HG03097 (cell line): ENCODE data around the gene PDE6B.
"Not testable (repeated sequence)": the region's sequence is repeated elsewhere in the genome, so short reads cannot be mapped to it uniquely, and the experiment has no call there.

Source experiments
- ATAC-seq: cut with Tn5 transposase; IDR thresholded peaks from one replicate; pipeline ENCODE4 v1.9.1; 2021; ENCODE audit not compliant: unreplicated experiment, low FRiP score

Gene PDE6B

DNA sequence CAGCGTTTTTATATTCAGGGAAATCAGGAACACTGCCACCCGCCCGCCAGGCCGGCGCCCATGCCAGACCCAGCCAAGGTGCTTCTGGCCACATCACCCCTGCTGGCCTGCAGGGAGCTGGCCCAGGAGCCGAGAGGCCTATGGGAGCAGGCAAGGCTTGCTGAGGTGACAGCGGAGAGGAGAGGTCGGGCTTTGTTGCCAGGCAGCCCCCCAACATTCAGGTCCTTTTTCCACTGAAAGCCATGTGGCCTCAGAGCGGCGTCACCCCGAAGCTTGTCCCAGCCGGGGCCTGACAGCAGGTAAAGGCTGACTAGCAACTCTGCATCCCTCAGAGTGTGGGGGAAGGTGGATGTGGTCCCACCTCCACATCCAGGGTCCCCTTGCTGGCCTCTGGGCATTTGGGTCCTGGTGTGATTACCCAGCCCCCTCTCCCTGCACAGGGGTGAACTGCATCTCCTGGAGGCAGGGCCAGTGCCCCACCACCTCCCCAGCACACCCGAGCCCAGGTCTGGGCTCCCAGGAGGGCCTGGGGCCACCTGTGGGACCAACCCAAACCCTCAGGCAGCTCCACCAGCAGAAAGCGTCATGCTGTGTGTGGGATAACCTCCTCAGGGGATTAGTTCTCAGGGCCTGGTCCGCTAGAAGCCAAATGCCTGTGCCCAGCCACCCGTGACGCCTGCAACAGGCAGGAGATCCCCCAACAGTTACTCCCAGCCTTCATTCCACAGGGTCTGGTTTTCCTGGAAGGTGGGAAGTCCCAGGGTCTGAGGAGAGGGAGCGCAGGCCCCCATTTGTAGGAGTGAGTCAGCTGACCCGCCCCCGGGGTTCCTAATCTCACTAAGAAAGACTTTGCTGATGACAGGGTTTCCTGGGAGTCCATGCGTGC is at the start of gene PDE6B:
PDE6B (plus strand) TSS at position 869 of the 886 bp plus-strand sequence. CDS start 54 bp downstream, outside the sequence.
- ATAC-seq = no peak

DNA sequence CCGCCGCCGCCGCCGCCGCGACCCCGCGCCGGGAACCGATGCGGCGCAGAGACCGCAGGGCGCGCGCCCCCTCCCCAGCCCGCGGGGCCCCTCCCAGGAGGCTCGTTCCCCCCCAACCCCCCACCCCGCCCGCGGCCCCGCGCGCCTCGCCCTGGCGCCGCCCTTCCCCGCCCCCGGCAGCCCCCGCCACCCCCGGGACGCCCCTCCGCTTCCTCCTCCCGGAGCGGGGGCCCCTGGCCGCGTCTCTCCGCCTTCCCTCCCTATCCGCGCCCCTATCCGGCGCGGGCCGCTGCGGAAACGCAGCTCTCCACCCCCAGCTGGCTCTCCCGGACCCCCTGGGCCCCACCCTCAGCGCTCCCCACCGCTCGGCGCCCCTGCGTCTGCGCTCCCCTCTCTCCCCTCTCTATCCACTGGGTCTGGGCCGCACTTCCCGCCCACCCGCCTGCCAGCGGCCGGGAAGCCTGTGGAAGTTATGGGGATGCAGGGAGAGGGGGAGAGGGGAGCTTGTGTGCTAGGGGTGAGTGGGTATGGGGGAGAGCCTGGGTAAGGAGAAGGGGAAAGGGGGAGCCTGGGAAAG is 49.0 kb upstream of the PDE6B start, which contains the start of gene TMEM271:
TMEM271 (minus strand) TSS at position 51 of the 577 bp plus-strand sequence. CDS start 233 bp downstream, outside the sequence.
- no peak for ATAC-seq

DNA sequence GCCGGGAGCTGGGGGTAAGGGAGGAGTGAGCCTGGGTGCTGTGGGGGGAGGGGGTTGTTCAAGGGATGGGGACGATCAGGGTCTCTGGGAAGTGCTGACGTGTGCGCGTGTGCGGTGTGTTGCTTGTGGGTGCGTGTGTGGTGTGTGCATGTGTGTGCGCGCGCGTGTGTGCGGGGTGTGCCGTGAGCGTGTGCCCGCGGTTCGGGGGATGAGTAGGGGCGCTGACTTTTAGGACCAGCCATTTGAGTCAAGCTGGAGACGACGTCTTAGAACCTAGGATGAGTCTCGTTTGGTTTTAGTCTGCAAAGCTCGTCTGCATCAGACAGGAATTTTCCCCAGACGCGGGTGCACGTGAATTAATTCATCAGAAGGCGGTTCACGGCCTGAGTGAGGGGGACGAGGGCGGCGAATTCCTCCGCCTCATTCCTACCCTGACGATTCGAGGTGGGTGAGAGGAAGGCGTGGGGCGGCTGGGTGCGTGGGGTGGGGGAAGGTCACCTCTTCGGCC is 48.3 kb upstream of the PDE6B start:
- ATAC-seq = no peak

GRCh38 chr4:577499-578450 is 47.6 kb upstream of the PDE6B start:
- ATAC-seq = no peak

DNA sequence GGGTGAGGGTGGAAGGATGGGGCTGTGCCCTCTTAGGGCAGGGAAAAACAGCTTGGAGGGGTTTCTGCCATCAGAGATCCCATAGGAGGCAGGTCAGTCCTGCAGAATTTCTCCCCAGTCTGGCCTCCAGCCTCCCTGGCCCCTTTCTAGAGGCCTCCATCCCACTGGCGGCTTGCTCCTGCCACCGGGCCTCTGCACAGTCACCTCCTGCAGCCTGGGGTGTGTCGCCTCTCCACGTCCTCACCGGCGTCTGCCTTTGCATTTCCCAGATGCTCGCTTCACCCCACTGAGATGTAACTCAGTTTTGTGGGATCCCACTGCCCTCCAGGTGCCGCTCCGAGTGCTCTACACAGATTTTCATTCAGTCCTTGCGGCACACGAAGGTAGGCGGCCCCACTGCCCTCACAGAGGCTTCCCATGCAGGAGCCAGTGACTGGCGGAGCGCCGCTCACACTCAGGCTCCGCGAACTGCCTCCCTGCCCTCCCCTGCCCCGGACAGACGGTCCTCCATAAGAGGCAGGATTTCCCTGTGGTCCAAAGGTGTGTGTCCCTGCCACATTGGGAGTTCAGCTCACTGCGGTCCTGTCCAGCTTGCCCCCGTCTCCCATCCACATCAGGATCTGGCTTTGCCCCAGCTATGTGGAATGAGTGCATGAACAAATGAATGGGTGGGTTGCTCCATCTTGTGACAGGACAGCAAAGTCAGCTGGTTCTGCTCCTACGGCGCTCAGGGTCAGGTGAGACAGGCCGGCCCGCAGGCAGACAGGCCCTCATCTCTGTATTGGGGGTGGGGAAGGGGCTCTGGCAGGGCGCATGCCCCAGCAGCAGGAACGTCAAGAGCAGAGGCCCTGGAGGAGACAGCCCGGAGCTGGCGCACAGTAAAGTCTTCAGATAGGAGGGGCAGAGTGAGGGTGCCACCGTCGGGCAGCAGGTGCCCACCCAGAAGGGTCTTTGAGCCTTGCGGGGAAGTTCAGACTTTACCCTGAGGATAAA is 46.6 kb upstream of the PDE6B start:
- ATAC-seq = no peak

GRCh38 chr4:579543-580175 is 45.7 kb upstream of the PDE6B start:
- ATAC-seq = no peak

- ATAC-seq = no peak
These were observed 44.2 kb upstream of the PDE6B start for GRCh38 chr4:581181-581580.

GRCh38 chr4:581753-582361 is 43.5 kb upstream of the PDE6B start:
- ATAC-seq = no peak

DNA sequence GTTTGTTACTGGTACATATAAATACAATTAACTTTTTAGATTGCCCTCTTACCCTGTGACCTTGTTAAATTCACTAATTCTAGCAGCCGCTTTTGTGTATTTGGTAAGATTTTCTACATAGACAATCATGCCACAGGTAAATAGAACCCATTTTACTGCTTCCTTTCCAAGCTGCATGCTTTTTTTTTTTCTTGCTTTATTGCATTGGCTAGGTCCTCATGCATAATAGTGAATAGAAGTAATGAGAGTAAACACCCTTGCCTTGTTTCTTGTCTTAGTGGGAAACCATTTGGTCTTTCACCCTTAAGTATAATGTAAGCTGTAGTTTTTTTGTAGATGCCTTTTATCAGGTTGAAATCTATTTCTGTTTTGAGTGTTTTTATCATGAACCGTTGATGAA is 41.6 kb upstream of the PDE6B start:
- ATAC-seq = no peak

DNA sequence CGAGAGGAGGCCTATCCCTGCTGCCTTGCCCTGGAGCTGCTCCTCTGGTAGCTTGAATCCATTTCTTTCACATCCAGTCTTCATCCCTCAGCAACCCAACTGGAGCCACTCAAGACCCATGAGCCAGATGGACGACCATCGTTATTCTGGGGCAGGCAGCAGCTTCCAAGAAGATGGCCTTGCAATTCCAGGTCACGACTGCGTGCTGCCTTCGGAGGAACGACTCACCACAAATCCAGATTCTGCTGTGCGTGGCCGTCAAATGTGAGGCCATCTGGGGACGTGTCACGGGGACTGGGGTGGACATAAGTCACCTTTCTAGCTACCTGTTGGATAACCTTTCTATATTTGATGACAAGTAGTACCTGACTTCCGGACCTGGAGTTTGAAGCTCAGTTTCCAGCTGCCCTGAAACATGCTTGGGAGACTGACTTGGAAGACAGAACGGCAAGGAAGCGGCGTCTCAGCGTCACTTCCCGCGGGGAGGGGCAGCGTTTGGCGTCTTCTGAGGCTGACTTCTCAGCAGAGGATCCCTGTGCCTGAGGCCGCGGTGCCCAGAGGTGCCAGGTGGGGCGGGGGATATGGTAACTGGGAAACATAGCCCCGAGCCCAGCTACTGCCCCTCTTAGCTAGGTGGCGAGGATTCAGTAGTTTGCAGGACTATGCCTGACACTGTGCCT is 37.6 kb upstream of the PDE6B start:
- no peak for ATAC-seq

DNA sequence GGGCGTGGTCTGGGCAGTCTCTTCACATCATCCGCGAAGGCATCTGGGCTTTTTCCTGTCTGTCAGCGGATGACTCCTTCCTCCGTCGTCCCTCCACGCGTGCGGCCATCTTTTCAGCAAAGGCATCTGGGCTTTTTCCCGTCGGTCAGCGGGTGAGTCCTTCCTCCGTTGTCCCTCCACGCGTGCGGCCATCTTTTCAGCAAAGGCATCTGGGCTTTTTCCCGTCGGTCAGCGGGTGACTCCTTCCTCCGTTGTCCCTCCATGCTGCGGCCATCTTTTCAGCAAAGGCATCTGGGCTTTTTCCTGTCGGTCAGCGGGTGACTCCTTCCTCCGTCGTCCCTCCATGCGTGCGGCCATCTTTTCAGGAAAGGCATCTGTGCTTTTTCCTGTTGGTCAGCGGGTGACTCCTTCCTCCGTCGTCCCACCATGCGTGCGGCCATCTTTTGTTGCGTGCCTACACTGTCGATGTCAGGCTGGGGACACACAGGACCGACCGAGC is 37.0 kb upstream of the PDE6B start:
- ATAC-seq = no peak

DNA sequence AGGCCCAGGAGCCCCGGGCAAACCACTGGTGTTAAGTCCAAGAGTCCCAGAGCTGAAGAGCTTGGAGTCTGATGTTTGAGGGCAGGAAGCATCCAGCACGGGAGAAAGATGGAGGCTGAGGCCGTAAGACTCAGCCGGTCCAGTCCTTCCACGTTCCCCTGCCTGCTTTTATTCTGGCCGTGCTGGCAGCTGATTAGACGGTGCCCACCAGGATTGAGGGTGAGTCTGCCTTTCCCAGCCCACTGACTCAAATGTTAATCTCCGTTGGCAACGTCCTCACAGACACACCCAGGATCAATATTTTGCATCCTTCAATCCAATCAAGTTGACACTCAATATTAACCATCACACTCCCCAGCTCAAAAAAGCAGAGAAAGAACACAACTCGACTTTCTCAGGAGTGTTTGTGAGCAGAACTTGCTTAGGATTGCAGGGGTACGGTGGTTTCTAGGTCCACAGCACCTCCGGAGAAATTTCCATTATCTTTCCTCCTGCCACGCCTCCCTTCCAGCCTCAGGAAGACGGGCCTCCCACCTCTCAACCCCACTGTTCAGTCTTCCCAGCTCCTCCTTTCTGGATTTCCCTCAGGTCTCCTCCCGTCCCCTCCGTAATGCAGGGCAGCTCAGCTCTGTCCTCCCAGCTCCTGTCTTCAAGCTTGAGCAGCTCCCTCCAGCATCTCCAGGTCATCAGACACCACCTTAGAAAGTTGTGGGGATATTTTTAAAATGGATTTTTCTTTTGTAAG is 36.0 kb upstream of the PDE6B start:
- no peak for ATAC-seq

GRCh38 chr4:590313-590841 is 35.0 kb upstream of the PDE6B start:
- no peak for ATAC-seq

DNA sequence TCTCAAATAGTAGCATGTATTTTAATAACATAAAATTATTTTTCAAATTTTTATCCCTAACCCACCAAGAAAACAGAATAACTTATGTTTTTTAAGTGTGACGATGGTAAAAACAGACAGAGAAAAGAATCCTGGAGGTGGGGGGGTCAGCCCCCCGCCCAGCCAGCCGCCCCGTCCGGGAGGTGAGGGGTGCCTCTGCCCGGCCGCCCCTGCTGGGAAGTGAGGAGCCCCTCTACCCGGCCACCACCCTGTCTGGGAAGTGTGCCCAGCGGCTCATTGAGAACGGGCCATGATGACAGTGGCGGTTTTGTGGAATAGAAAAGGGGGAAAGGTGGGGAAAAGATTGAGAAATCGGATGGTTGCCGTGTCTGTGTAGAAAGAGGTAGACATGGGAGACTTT is 33.2 kb upstream of the PDE6B start:
- not testable (repeated sequence) for ATAC-seq

GRCh38 chr4:592825-593520 is 32.4 kb upstream of the PDE6B start:
- ATAC-seq = no peak

- ATAC-seq = no peak
These were observed 26.4 kb upstream of the PDE6B start for GRCh38 chr4:598925-599324.
